HK-2 (cell line): ENCODE data around the gene MSH3.
A peak's percentile ranks its signal among the peaks of the same experiment; 100 is the strongest.
"Not testable (repeated sequence)": the region's sequence is repeated elsewhere in the genome, so short reads cannot be mapped to it uniquely, and the experiment has no call there.

Experiments used
- DNase-seq: peaks from one replicate; pipeline ENCODE4 v3.0.0-alpha.2; 2018; ENCODE audit not compliant: unreplicated experiment

Gene MSH3

DNA sequence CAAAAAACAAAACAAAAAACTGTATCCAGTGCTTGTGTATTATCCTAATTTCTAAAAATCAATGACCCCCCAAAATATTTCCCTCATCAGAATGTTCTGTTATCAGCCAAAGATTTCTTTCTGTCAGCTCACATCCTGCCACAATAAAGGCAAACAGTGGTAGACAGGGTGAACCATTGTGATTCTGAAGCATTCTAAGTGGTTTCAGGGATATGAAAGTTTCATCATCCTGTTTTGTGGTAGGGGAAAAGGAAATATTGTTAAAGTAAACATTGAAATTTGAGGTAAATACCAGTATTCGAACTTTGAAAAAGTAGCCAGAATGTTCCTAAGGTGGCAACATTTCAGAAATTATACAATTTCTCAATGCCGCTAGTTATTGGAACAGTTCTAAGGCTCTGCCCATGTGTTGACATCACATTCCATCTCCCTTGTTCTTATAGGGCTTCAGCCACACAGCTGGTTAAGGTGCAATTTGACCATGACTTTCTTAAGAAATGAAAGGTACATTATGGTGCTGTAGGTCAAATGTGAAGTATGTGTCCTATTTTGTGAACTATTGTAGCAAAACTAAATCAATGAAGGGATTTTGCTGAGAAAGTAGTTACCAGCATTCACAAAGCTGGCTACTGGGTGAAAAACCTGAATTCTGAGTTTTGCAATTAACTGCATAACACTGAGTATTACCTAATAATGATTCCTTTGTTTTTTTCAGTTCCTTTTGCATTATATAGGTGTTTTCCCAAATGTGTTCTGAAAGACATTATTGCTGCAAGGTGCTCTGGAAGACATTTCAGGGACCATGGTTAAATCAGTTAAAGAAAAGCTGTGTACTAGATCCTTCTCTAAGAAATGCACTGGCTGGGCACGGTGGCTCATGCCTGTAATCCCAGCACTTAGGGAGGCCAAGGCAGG lies 198.1 kb downstream of the MSH3 start:
- no peak for DNase-seq

DNA sequence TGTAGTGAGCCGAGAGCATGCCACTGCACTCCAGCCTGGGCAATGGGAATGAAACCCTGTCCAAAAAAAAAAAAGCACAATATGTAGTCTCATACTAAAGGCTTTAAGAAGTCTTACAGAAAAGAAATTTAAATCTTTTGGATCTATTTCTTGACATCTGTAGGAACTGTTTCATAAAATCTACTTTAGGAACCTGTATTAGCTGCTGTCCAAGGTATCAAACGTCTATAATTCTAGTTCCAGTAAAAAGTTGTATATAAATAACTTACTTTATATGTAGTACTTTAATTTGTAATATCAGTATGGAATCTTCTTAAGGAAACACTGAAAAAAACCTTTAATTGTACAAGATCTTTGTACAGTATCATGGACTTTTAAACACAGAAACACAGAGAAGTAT lies 199.0 kb downstream of the MSH3 start:
- DNase-seq, result no peak

DNA sequence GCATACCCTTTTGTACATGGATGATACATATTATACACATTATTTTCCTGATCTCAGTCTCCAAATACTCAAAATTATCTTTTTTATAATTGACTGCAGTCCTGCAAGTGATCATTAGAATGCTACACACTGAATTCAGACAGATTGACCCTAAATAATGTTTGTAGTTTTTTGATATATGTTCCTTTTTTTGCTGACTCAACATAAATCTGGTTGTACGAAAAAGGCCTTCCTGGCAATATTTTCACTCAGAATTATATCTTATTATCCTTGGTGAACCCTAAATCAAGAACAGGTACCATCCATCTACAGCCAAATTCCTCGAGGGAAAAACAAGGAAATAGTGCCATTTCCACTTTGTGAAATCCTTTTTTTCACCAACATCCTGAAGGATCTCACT lies 200.1 kb downstream of the MSH3 start:
- DNase-seq, result no peak

DNA sequence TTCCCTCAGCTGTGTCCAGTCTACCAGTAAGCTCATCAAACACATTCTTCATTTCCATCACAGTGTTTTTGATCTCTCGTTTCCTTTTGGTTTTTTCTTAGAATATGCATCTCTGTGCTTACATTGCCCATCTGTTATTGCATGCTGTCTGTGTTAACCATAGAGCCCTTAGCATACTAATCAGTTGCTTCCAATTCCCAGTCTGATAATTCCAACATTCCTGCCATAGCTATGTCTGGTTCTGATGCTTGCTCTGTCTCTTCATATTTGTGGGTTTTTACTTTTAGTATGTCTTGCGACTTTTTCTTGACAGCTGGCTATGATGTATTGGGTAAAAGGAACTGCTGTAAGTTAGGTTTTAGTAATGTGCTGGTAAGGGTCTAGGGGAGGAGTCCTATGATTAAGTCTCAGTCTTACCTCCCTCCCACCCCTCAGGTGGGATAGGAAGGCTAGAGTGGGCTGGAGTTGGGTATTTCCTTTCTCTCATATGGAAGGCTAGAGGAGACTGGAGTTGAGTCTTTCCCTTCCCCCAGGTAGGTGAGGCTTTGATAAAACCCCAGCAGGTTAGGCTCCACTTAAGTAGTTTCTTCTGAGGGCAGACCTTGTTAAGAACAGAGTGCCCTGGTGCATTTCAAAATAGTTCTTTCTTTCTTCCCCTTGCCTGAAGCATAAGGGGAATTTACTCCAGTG lies 206.6 kb downstream of the MSH3 start:
- no peak for DNase-seq

DNA sequence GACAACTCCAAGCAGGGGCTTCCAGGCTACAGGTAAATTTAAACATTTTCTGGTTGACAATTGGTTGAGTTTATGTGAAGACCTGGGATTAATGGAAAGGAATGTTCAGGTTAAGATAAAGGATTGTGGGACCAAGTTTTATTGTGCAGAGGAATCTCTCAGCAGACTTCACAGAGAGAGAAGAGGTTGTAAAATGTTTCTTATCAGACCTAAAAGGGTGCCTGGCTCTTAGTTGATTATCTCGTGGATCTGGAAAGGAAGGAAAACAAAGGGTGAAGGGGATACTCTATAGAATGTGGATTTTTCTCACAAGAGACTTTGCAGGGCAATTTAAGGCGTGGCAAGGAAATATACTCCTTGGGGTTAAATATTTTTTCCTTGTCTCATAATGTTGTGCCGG lies 209.3 kb downstream of the MSH3 start:
- DNase-seq, result no peak

DNA sequence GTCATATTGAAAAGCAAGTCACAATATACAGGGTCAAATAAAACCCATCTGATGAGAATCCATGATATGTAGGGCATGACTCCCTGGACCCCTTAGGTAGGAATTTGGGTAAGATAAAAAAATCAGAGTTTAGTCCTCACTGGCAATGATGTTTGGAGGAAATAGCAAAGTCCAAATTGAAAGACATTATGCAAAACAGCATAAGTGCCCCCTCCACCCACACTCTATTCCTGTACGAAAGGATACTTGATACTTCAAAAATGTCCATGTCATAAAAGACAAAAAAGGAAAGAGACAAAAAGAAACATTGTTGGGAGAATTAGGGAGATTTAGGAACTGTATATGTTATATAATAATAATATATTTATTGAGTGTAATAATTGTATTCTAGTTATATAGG lies 209.7 kb downstream of the MSH3 start:
- DNase-seq, result no peak

DNA sequence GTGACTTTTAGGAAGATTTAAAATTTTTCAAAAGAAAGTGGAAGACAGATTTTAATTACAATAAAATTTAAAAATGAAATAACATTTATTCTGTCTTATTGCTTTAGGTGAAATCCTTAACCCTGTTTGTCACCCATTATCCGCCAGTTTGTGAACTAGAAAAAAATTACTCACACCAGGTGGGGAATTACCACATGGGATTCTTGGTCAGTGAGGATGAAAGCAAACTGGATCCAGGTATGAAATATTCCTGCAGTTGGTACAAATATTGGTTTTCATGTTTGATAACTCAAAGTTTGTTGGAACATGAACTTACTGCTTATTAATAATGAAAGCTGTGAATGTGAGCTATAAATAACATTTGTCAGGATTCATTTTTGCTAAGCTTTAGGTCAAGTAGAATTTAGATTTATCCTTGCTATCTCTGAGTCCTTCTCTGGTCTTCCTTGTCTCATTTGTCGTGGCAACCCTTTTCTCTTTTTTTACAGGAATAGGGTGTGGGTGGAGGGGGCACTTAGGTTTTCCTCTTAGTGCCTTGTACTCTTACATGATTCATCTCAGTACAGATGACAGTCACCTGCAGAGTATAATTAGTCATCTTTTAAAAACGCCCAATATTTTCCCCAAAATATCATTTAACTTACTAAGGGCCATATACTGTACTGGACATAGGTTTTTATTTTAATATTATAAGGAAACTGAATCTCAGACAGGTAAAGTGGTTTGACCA lies 210.4 kb downstream of the MSH3 start:
- DNase-seq, result no peak

DNA sequence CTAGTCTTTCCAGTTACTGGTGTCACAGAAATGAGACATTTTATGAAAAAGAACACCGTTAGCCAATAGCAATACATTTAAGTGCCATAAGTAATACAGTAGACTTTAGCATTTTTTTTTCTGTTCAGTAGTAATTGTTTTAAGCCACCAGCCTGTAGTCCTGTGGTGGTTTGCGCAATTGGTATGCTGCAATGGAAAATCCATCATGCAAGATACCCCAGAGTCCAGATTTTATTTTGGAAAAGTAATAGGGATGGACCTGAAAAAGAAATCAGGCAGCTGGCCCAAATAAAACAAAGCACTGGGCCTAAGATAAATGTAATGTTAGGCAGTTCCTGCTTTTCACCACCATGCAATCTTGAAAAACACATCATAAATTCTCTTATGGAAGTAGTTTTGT lies 211.1 kb downstream of the MSH3 start:
- no peak for DNase-seq

DNA sequence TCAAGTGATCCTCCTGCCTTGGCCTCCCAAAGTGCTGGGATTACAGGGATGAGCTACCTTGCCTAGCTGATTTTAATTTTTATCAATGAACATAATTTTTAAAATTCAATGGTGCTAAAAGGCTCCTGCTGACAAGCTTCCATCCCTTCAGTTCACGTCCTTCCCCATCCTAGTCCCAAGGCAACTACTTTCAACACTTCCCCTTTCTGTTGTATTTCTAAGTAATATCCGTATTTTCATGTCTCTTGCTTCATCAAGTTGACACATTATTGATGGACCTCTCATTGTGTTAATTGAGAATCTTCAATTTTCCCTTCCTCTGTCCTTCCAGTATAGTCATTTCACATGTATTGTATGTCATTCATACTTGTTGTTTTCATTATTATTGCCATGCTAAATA lies 211.9 kb downstream of the MSH3 start:
- DNase-seq, result no peak

DNA sequence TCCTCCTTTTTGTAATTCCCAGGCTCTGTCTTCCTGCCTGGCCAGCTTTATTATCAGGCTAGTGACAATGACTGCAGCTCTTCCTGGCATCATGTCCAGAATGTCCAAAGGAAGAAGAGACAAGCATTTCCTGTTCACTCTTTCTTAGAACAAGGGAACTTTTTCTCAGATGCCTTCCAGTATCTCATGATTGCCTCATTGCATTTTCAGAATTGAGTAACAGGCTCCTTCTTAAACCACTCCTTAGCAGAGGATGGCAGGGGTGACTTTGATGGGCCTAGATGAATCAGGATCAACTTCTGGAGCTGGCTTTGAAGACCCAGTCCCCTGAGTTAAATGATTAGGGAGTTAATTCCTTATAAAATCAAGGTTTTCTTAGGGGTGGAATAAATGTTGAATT lies 212.8 kb downstream of the MSH3 start:
- DNase-seq, result no peak

DNA sequence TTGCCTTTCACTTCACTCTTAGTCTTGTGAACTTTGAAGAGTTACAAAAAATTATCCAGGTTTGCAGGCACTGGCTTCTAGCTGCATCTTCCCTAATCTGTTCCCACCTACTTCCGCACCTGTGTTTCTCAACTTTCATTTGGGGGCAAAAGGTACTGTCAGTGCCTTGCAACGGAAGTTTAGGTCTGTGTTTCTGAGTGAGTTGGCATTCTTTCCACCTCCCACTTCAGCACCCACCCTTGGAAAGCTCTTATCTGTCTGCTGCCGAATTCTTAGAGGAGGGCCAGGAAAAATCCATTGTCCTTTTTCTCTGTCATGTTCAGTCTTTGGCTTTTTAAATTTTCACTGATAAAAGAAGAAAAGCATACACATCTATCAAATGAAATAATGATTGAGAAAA lies 216.0 kb downstream of the MSH3 start:
- DNase-seq, result no peak

DNA sequence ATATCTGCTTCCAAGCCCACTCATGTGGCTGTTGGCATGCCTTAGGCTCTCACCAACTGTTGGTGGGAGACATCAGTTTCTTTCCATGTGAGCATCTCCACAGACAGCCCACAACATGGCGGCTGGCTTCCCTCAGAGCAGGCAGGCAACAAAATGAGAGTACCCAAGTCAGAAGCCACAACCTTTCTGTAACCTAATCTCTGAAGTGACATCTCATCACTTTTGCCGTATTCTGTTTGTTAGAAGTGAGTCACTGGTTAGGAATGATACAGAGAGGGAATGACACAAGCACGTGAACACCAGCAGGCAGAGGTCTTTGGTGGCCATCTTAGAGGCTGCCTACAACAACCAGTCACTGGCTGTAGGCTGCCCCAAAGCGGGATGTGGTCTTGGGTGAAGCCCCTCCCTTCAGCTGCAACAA lies 217.1 kb downstream of the MSH3 start:
- DNase-seq, result peak; percentile 42

DNA sequence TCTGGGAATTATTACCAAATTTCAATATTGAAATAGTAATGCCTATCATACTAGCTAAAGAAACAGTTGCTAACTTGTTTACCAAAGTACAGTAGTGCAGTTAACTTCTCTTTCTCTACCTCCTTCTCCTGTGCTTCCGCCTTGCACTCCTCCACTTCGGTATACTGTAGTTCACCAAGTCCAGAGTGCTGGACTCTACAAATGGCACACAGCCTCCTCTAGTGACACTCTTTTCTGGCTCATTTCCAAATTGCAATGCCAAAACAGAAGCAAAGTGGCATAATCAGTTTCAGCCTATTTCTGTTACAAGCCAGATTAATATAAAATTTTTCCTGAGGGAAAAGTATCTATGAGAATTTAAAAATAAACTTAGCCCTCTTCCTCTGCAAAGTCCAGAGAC lies 219.7 kb downstream of the MSH3 start:
- DNase-seq, result no peak

DNA sequence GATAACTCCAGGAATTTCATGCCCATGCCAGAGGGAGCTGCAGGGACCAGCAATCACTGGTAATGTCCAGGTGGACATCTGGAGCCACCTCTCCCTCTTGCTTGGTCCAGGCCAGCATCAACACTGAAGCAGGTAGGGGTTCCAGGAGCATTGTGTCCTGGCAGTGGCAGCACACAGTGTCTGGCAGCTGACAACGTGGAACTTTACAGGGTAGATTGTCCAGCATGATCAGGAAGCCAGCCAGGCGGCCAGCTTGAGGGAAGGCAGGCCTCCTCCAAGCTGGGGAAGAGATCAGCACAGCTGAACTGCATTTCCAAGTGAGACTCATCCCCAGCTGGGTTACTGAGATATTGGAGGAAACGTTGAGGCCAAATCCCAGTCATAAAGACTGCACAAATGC lies 223.1 kb downstream of the MSH3 start:
- no peak for DNase-seq

DNA sequence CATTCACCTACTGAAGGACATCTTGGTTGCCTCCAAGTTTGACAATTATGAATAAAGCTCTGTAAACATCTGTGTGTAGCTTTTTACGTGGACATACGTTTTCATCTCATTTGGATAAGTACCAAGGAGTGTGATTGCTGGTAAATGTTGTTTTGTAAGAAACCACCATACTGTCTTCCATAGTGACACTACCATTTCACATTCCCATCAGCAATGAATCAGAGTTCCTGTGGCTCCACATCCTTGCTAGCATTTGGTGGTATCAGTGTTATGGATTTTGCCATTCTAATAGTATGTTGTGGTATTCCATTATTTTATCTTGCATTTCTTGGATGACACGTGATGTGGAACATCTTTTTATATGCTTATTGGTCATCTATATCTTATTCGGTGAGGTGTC lies 227.3 kb downstream of the MSH3 start:
- no peak for DNase-seq

DNA sequence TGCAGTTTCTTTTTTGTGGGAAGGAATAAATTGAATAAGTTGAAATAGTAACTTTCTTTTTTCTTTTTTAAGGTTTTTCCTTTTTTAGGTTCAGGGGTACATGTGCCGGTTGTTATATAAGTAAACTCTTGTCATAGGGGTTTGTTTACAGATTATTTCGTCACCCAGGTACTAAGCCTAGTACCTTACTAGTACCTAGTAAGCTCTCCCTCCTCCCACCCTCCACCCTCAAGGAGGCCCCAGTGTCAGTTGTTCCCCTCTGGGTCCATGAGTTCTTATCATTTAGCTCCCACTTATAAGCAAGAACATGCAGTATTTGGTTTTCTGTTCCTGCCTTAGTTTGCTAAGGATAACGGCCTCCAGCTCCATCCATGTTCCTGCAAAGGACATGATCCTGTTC lies 228.9 kb downstream of the MSH3 start:
- not testable (repeated sequence) for DNase-seq

DNA sequence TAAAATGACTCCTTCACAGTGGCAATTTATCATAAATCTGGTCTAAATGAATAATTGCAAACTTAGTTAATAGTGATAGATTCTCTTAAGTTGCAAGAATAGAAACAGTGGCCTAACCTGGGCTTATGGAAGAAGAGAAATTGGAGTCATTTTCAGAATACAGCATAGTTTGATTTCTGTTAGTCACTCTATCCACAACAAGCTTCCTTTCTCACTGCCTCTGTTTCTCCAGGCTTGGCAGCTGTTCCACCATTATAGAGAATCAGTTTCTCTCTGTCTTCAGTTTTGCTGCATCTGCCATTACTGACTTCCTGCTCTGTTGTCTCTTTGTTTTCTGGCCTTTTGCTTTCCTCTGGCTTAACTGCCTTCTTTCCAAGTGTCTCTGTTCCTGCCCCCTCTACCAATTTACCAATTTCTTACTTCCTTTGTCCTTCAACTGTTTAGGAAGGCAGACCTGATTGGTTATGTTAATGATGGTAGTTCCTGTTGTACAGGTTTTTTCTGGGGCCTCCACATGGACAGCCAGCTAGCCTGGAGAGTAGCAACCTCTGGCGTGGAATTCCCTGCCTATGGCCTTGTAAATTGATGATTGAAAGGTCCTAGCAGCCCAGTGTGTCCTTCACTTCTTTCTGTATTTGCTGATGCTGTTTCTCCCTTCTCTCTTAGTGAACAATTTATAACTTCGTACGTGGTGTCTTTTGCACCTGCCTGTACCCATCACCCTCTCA lies 229.8 kb downstream of the MSH3 start:
- DNase-seq, result no peak

DNA sequence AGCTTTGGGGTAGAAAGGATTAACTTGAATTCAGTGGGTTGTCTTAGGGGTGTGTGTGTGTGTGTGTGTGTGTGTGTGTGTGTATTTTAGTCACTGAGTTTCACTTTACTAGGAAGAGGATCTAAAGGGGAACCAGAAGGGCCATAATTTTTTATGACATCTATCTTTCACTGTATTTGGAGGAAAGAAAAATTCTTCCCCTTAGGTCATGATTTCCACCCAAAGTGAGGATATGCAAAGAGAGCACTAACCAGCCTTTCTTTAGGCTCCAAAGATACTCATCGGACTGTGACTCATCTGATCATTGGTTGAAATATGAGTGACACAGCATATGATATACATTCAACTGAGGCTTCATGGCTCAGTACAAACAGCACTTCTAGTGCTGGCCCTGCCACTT lies 230.5 kb downstream of the MSH3 start:
- DNase-seq, result no peak

DNA sequence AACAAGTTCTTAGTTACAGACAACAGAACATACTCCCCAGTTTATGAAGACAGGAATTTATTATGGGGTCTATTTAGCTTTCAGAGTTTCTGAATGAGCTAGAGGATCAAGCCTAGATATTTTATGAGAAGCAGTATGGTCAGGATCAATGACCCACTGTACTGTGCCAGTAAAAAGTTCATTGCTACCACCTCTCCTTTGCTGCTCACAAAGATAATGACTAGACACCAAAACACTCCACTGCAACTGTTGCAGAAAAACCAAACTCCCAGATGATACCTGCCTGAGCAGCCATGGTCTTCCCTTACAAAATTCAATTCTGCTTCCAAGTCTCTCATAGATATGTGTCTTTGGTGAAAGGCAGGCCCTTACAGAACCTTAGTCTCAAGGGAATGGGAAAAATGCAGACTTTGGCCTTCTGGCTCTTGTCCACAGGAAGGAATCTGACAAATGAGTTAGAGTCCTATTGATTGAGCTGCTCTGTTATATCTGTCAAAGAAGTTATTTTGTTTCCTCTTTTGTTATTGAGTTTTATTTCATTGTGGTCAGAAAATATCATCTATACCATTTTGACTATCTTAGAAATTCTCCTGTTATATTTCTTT lies 231.0 kb downstream of the MSH3 start:
- no peak for DNase-seq

DNA sequence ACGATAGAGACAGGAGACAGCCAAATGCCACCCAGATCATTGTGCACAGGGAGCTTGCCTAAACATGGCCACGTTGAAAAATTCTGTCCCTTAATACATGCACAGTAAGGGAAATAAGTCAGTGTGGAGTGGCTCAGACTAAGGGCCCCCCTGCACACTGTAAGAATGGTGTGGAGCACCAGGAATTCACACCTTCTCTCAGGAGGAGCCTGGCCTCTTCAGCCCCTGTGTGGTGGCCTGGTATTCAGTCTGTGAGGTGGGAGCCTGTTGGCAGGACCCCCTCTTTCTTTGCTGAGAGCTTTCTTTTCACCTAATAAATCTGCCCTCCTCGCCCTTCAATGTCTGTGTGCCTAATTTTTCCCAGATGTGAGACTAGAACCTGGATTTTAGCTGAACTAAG lies 239.6 kb downstream of the MSH3 start:
- no peak for DNase-seq

DNA sequence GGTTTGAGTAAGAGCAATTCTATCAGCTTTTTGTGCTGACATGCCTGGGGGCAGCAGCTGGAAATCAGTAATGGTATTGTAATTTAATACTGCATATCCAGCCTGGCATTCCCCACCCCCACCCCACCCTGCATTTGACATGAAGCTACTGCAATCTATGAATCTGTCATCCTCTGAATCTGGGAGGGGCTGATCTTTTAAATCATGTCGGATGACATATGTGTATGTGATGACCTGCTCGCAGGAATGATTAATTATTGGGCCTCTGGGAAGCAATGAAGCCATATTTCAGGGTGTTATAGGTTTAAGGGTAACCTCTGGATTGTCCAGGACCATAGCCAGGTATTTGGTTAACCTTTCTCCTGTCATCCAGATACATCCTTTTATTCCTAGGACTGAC lies 241.1 kb downstream of the MSH3 start:
- DNase-seq, result no peak

DNA sequence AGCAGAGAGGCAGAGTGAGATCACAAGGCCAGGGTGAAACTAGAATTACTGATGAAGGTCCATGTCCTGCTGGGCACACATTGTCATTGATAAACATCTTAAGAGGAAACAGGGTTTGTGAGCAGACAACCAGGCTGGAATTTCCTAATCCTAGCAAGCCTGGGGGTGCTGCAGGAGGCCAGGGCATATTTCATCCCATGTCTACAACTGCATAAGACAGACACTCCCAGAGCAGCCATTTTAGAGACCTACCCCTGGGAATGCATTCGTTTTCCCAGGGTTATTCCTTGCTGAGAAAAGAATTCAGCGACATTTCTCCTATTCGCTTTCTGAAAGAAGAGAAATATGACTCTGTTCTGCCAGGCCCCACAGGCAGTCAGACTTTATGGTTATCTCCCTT lies 248.2 kb downstream of the MSH3 start:
- not testable (repeated sequence) for DNase-seq
